Renal pelvis (tissue), 4 donors: Measurements from ENCODE around the gene CYP19A1. TPM values are rescaled to one million over a fixed set of nuclear protein-coding genes. Genes with fewer than 3 reads are reported as not detected.

Experiments
- DNase-seq: peaks from one replicate; pipeline ENCODE4 v3.0.0-alpha.2; 2013
- polyA plus RNA-seq, 3 donors: library from polyadenylated mRNA; unstranded; fragments of 120-200 nt; gene quantifications; one replicate each; pipeline ENCODE4 v1.2.1, GENCODE V29; 2013; ENCODE audit not compliant: insufficient read length in 3 of 3

Gene CYP19A1
- polyA plus RNA-seq, 3 donors, result not detected

DNA sequence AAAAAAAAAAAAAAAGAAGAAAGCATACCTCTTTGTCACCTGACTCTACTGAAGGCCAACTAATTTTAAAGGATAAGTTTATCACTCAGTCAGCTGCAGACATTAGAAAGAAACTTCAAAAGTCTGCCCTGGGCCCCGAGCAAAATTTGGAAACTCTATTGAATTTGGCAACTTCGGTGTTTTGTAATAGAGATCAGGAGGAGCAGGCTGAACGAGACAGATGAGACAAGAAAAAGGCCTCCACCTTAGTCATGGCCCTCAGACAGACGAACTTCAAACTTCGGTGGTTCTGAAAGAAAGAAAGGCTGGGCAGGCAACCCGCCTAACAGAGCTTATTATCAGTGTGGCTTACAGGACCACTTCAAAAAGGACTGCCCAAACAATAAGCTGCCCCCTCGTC is 21.6 kb upstream of the CYP19A1 start:
- no peak for DNase-seq

DNA sequence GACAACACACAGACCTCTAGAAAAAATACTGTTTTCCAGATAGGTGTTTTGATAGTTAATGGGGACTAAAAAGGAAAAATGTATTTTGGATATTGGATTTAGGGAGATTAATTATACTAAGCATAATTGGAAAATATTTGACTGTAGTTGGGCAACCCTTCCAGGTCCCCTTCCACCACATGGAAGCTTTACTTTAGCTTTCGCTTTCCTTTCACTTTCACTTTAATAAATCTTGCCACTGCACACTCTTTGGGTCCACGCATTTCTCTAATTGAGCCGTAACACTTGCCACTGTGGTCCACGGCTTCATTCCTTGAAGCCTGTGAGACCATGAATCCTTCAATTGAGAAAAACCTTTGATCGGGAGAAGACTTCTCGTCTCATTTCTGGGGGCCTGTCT is 18.6 kb upstream of the CYP19A1 start:
- no peak for DNase-seq

DNA sequence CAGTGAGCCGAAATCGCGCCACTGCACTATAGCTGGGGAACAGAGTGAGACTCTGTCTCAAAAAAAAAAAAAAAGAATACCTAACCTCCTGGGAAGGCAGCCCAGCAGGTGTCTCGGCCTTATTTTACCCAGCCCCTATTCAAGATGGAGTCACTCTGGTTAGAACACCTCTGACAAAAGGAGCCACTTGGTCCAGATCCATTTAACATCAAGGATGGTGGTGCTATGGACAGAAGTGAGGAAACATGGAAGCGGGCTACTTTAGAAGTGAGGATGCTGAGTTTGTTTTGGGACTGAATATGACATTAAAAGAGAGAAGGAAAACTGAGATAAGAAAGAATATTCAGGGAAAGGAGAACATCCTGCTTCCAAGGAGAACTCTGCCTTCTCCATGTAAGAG is 17.8 kb upstream of the CYP19A1 start:
- DNase-seq, result no peak

- DNase-seq, result no peak
Measured at GRCh38 chr15:51355096-51355495, 16.7 kb upstream of the CYP19A1 start.

DNA sequence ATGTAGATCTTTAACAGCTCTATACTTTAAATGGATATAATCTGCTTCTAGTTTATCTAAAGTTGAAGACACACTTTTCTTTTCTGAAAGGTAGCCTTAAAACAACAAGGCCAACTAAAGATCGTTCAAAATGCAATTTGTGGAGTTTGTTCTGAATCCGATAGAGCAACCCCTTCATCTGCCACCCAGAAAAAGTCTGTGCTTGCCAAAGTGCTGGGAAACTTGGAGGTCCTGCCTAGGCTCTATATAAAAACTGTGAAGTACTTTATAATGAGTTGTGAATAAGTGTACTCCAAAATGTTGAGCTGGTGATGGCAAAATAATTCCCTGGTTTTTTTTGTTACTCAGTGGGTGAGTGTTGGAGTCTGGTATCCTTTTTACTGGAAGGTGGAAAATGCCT is 15.6 kb upstream of the CYP19A1 start:
- DNase-seq, result no peak

- DNase-seq, result no peak
Measured at GRCh38 chr15:51350723-51351122, 12.3 kb upstream of the CYP19A1 start.

GRCh38 chr15:51349156-51349844 is 10.9 kb upstream of the CYP19A1 start:
- no peak for DNase-seq

DNA sequence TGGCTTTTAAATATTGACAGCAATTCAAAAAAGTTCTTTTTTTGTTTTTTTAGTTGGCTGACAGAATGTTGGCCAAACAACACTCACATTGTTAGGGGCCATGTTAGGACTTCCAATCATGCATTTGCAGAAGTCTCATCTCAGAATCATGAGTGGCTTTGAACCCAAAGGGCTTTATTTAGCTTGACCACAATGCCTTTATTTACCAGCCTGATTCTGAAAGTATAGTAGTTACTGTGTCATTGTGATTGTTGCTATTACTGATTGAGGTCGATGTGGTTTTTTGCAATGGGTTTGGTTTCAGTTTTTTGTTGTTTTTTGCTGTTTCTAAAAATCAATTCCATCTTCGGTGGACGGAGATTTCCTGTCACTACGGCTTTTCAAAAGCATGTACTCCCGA is 10.3 kb upstream of the CYP19A1 start:
- no peak for DNase-seq

DNA sequence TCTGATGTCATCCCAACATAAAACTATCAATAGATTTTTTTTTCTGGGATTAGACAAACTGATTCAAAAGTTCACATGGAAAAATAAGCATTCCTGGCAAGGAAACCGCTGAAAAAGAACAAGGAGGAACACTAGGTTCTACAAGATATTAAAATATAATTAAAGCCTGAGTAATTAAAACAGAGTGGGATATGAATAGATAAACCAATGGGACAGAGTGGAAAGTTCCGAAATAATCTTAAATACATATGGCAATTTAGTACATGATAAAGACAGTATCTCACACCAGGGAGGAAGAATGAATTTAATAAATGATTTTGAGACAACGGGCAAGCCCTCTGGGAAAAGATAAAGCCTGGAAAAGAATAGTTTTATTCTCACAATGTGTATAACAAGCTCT is 7.7 kb upstream of the CYP19A1 start:
- no peak for DNase-seq

- no peak for DNase-seq
Measured at GRCh38 chr15:51343466-51343865, 5.1 kb upstream of the CYP19A1 start.

GRCh38 chr15:51342227-51342999 is 4.0 kb upstream of the CYP19A1 start:
- DNase-seq, result no peak

DNA sequence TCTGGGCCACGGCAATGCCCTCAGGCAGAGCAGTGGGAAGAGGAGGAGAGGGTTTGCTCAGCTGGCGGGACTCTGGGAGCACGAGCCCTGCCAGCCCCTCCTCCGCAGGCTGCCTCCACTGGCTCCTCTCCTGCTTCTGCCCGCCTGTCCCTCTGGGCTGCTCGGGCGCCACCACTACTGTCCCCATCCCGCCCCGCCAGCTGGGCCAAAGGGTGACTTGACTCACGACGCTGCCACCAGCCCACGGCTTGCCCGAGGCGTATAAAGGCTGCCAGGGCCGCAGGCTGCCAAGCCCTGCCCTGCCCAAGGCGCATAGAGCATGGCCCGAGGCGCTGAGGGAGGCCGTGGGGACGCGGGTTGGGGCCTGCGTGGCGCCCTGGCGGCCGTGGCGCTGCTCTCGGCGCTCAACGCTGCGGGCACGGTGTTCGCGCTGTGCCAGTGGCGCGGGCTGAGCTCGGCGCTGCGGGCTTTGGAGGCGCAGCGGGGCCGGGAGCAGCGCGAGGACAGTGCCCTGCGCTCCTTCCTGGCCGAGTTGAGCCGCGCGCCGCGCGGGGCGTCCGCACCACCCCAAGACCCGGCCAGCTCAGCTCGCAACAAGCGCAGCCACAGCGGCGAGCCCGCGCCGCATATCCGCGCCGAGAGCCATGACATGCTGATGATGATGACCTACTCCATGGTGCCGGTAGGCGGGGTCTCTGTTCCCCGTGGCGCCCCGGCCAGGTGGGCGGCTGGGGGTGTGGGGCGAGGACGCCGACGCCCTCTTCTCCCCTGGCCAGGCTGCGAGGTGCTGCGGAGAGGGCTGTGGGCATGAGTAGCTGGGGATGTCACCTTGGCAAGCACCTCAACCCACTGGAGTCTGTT is 3.2 kb upstream of the CYP19A1 start, which contains the start of gene GLDN:
GLDN (plus strand) TSS at position 290 of the 861 bp plus-strand sequence; CDS start at position 320, 30 bp downstream.
- DNase-seq, result no peak

DNA sequence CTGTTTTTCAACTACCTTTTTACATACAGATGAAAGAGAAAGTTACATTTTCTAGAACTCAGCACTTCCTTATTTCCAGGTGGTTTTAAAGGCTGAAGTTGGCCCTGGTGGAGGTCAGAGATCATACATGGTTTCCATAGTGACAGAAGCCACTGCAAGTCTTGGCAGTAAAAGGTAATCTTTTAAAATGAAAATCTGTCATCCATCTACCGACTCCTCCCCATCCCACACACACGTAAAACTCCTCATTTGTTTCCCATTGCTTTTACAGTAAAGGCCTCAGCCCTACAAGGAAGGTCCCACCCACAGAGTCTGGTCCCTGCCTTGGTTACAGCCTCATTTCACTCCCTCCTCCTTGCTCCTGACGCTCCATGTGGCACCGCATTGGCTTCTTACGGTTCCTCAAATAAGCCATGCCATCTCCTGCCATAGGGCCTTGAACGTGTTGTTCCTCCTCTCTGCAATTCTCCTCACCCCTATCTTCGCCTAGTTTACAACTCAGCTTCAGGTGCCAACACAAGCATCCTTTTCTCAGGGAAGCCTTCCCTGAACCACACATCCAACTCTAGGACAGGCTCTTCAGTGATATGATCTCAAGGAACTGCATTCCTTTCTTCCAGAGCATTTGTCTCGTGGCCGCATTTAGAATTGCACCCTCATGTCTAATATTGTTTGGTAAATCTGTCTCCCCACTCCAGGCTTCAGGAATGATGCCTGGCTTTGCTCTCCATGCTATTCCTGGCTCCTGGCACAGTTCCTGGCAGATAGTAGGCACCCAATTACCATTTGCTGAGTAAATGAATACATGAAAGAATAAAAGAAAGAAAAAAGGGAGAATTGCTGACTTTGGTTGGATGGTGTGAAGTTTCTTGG is 2.6 kb downstream of the CYP19A1 start:
- no peak for DNase-seq

DNA sequence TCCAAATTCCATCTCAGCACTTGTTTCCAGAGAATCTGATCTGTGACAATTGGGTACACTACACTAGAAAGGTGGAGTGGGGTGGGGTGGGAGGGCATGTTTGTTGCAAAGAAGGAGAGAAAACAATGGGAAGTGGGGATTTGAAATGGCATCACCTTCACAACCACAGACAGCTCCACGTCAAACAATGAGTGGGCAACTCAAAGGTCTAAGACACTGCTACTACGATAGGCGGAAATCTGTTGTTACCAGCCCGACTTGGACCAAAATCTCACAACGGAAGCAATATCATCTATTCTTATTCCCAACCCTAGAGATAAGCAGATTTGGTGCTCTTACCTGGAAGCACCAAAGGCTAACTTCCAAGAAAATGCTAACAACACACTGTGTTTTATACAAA is 3.3 kb downstream of the CYP19A1 start:
- DNase-seq, result no peak

DNA sequence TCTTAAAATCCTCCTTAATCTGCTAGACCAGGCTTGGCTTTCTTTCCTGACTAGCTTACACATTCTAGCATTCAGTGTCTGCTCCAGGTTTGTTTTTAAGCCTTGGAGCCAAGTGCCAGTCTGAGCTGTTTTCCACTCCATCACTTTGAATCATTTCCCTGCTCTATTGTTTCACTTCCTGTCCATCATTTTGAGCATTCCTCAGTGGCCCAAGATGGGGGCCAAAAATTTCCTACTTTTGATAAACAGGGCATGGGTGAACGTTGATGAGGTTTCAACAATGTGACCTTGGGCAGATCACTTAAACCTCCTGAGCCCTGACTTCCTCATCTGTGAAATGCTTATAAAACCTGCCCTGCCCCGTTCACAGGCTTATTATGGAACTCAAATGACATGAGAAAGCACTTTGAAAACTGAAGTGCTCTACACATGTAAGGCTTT is 4.4 kb downstream of the CYP19A1 start:
- no peak for DNase-seq

- DNase-seq, result no peak
Measured at GRCh38 chr15:51333571-51333970, 4.8 kb downstream of the CYP19A1 start.

DNA sequence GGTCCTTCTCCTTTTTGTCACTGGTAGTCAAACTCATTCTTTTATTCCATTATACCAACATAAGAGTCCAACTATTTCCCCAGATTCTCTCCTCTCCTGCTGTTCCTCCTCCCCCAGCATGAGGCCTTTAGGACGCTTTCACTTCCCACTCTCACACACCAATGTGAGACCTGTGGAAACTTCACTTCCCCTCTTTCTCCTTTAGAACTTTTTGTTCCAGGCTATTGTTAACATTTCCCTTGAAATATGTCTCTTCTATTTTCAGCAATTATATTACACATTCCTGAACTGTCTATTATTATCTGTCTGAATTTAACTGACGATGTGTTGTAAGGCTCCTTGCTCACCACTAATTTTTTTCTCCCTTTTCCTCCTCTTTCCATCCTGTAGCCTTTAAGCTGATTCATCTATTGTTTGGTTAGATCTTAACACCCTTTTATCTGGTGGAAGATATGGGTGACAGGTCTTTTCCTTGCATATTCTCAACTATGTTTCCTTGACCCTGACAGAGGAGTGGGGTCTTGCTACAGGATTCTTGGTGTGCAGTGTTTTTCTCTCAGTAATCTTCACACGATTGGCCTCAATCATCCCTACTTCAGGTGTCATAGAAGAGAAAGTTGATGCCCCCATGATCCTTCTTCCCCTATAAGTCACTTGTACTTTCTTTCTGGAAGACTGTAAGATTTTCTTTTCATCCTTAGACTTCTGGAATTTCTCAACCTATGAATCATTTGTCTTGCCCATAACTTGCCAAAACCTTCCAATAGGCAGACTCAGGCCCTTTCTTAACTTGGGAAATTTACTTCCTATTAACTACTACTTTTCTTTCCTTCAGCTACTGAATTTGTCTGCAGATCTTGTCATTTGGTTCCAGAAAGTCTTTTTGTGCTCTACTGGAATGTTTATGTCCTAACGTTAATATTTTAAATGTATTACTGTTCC is 5.9 kb downstream of the CYP19A1 start:
- DNase-seq, result no peak

DNA sequence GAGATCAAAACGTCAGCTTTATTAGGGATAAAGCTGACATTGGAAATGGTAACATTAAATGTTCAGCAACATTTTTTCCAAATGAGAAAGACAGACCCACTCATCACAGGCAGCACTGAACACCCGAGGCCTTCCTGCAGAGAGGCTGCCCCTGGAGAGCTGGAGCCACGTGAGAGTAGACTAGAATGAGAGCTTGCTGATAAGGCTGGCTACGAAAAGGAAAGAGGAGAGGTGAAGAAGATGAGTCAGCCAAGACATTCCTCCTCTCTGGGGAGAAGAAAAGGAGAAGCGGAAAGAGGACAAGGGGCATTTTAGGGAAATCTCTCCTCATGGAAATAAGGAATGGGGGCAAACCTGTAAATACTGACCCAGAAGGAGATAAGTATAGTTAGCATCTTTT is 7.3 kb downstream of the CYP19A1 start:
- DNase-seq, result no peak

GRCh38 chr15:51328926-51329325 is 9.5 kb downstream of the CYP19A1 start:
- no peak for DNase-seq

DNA sequence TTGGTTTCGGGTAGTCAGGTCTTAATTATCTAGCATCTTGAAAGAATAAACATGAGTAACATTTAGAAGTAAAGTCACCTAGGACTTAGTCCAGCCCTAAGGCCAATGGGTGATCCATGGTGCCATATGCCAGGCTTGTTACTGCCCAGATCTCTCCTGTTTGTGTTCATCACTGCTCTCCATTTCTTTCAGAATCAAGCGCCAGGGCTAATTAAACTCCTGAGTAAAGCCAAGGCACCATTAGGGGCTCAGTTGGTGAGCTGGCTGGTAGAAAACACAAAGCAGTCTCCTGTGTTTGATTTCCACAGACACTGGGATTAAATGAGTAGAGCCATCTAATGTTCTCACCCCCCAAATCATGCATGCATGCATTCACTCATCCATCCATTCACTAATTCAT is 11.3 kb downstream of the CYP19A1 start:
- no peak for DNase-seq
